Rectal smooth muscle tissue (tissue), 1 donor: Measurements from ENCODE around the gene SLC9A4.

Source experiments
- H3K27ac ChIP-seq: one replicate; pipeline ENCODE4 v1.7.0; 2013; ENCODE audit warnings: low read depth, low read length, inconsistent platforms
- H3K27me3 ChIP-seq: one replicate; pipeline ENCODE4 v1.7.0; 2013; ENCODE audit warnings: low read length; ENCODE audit not compliant: control insufficient read depth, insufficient read depth
- H3K36me3 ChIP-seq: one replicate; pipeline ENCODE4 v1.7.0; 2013; ENCODE audit warnings: low read length; ENCODE audit not compliant: control insufficient read depth, insufficient read depth
- H3K4me1 ChIP-seq: one replicate; pipeline ENCODE4 v1.7.0; 2013; ENCODE audit warnings: low read length; ENCODE audit not compliant: control insufficient read depth, insufficient read depth
- H3K4me3 ChIP-seq: one replicate; pipeline ENCODE4 v1.7.0; 2013; ENCODE audit warnings: low read length
- H3K9ac ChIP-seq: one replicate; pipeline ENCODE4 v1.7.0; 2013; ENCODE audit warnings: low read length

Gene SLC9A4

GRCh38 chr2:102437122-102437521, 35.9 kb upstream of the SLC9A4 start:
- Histone ChIP-seq H3K9ac (no peak overlapping the region), H3K4me1 (no peaks in the 10 kb centered on the region), H3K27me3 (no peaks in the 10 kb centered on the region), H3K27ac (no peak overlapping the region), H3K36me3 (no peaks in the 10 kb centered on the region), H3K4me3 (no peak overlapping the region)

- Histone ChIP-seq H3K27ac (no peak overlapping the region), H3K4me1 (no peaks in the 10 kb centered on the region), H3K9ac (no peak overlapping the region), H3K4me3 (no peak overlapping the region), H3K27me3 (no peaks in the 10 kb centered on the region), H3K36me3 (no peaks in the 10 kb centered on the region)
Observed at GRCh38 chr2:102438111-102438510, 34.9 kb upstream of the SLC9A4 start.

- Histone ChIP-seq H3K27me3 (no peaks in the 10 kb centered on the region), H3K27ac (no peak overlapping the region), H3K9ac (no peak overlapping the region), H3K36me3 (no peaks in the 10 kb centered on the region), H3K4me3 (no peak overlapping the region), H3K4me1 (no peaks in the 10 kb centered on the region)
Observed at GRCh38 chr2:102438578-102438977, 34.4 kb upstream of the SLC9A4 start.

- H3K4me3 ChIP-seq = no peak overlapping the region
- no peaks in the 10 kb centered on the region for H3K36me3 ChIP-seq
- H3K27me3 ChIP-seq = no peaks in the 10 kb centered on the region
- no peaks in the 10 kb centered on the region for H3K4me1 ChIP-seq
- no peak overlapping the region for H3K27ac ChIP-seq
- no peak overlapping the region for H3K9ac ChIP-seq
Observed at GRCh38 chr2:102439065-102439695, 33.8 kb upstream of the SLC9A4 start.

GRCh38 chr2:102442967-102443828, 29.8 kb upstream of the SLC9A4 start:
- no peak overlapping the region for H3K4me3 ChIP-seq
- no peaks in the 10 kb centered on the region for H3K27me3 ChIP-seq
- no peak overlapping the region for H3K27ac ChIP-seq
- no peak overlapping the region for H3K9ac ChIP-seq
- H3K36me3 ChIP-seq = no peaks in the 10 kb centered on the region
- H3K4me1 ChIP-seq = no peaks in the 10 kb centered on the region

GRCh38 chr2:102444233-102444632, 28.8 kb upstream of the SLC9A4 start:
- H3K9ac ChIP-seq = no peak overlapping the region
- no peak overlapping the region for H3K4me3 ChIP-seq
- no peaks in the 10 kb centered on the region for H3K27me3 ChIP-seq
- no peaks in the 10 kb centered on the region for H3K36me3 ChIP-seq
- H3K27ac ChIP-seq = no peak overlapping the region
- H3K4me1 ChIP-seq = no peaks in the 10 kb centered on the region

GRCh38 chr2:102446936-102447335, 26.1 kb upstream of the SLC9A4 start:
- no peaks in the 10 kb centered on the region for H3K36me3 ChIP-seq
- H3K4me1 ChIP-seq = no peaks in the 10 kb centered on the region
- H3K9ac ChIP-seq = no peak overlapping the region
- H3K27ac ChIP-seq = no peak overlapping the region
- no peak overlapping the region for H3K4me3 ChIP-seq
- H3K27me3 ChIP-seq = no peaks in the 10 kb centered on the region

GRCh38 chr2:102449370-102449974, 23.6 kb upstream of the SLC9A4 start:
- H3K4me1 ChIP-seq = no peaks in the 10 kb centered on the region
- no peaks in the 10 kb centered on the region for H3K36me3 ChIP-seq
- H3K27me3 ChIP-seq = no peaks in the 10 kb centered on the region
- no peak overlapping the region for H3K4me3 ChIP-seq
- no peak overlapping the region for H3K9ac ChIP-seq
- no peak overlapping the region for H3K27ac ChIP-seq

GRCh38 chr2:102451968-102452367, 21.1 kb upstream of the SLC9A4 start:
- Histone ChIP-seq H3K36me3 (no peaks in the 10 kb centered on the region), H3K27ac (no peak overlapping the region), H3K9ac (no peak overlapping the region), H3K4me3 (no peak overlapping the region), H3K4me1 (no peaks in the 10 kb centered on the region), H3K27me3 (no peaks in the 10 kb centered on the region)

- H3K4me3 ChIP-seq = no peak overlapping the region
- H3K9ac ChIP-seq = no peak overlapping the region
- H3K27ac ChIP-seq = no peak overlapping the region
- no peaks in the 10 kb centered on the region for H3K36me3 ChIP-seq
- H3K4me1 ChIP-seq = no peaks in the 10 kb centered on the region
- no peaks in the 10 kb centered on the region for H3K27me3 ChIP-seq
Observed at GRCh38 chr2:102453501-102453900, 19.5 kb upstream of the SLC9A4 start.

GRCh38 chr2:102455061-102455670, 17.9 kb upstream of the SLC9A4 start:
- Histone ChIP-seq H3K9ac (no peak overlapping the region), H3K4me3 (no peak overlapping the region), H3K4me1 (no peaks in the 10 kb centered on the region), H3K27ac (no peak overlapping the region), H3K36me3 (no peaks in the 10 kb centered on the region), H3K27me3 (no peaks in the 10 kb centered on the region)

- Histone ChIP-seq H3K27ac (no peak overlapping the region), H3K4me1 (no peaks in the 10 kb centered on the region), H3K4me3 (no peak overlapping the region), H3K36me3 (no peaks in the 10 kb centered on the region), H3K9ac (no peak overlapping the region), H3K27me3 (no peaks in the 10 kb centered on the region)
Observed at GRCh38 chr2:102460467-102460866, 12.6 kb upstream of the SLC9A4 start.
